ENCODE results near the gene RBM27. TPM values are rescaled to one million over a fixed set of nuclear protein-coding genes. Genes with fewer than 3 reads are reported as not detected.
"Not testable (repeated sequence)": the region's sequence is repeated elsewhere in the genome, so short reads cannot be mapped to it uniquely, and the experiment has no call there.

The RBM27 gene
- polyA plus RNA-seq (2013, experiment 1 of 2): 21.6 TPM
- 23.5 TPM for polyA plus RNA-seq (2013, experiment 2 of 2)

GRCh38 chr5:146203011-146203871 lies at the start of gene RBM27:
Gene RBM27, plus strand, starts transcription at chr5:146203605. Its CDS starts 161 bp downstream, at chr5:146203766.
- Histone ChIP-seq H3K9ac (ENCODE audit: low read depth, low read length) (peak within 1 kb of the TSS; percentile 81), H3K27ac (ENCODE audit: low read depth, low read length) (peak within 1 kb of the TSS; percentile 88), H3K9me3 (ENCODE audit: insufficient read depth, low read depth, low read length) (no peaks in the 10 kb centered on the region), H3K4me3 (ENCODE audit: low read length) (peak within 1 kb of the TSS; percentile 98), H3K27me3 (ENCODE audit: insufficient read depth, low read length) (no peaks in the 10 kb centered on the region), H3K36me3 (ENCODE audit: insufficient read depth, low read length) (no peaks in the 10 kb centered on the region), H3K4me1 (ENCODE audit: insufficient read depth, low read length) (peaks cover 15% of the 10 kb centered on the region)
- under 1% methylated on average over 48 of the region's 48 CpGs for WGBS

DNA sequence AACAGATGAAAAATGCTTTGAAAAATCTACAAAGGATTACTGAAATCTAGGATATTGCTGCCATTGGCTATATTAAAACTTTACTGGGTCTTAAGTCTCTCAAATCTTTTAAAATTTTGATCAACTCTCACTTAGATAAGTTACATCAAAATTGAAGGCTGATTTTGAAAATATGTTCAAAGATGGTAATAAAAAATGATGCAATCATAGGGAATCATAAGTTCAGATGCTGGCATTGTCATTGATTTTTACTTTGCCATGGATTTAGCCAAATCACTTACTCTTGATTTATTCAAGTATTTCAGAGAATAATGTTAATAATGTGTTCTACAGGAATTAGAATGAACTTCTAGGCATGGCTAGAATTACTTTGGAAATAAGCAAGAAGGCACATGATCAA lies 45.1 kb upstream of the RBM27 start:
- Histone ChIP-seq H3K36me3 (ENCODE audit: insufficient read depth, low read length) (peaks cover 100% of the 10 kb centered on the region), H3K9ac (ENCODE audit: low read depth, low read length) (no peak overlapping the region)

DNA sequence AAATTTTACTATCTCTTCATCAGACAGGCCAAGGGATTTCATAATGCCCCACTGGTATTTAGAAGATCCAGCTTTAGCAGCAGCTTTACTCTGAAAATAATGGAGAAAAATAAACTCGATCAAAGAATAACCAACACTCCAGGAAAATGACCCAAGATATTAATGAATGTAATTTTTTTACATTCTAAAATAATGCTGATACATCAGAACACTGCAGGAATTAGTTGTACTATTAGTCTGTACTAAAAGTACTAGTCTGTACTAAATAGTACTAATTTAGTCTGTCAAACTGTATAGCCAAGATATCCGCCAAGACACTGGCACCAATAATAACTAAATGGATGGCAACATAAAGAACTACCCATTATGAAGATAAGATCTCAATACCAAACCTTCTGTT lies 39.0 kb upstream of the RBM27 start:
- H3K27ac ChIP-seq (ENCODE audit: low read depth, low read length): no peak overlapping the region
- H3K27me3 ChIP-seq (ENCODE audit: insufficient read depth, low read length): no peaks in the 10 kb centered on the region
- WGBS: 96% methylated on average over 1 of the region's 2 CpGs
- no peak overlapping the region for H3K9ac ChIP-seq (ENCODE audit: low read depth, low read length)
- no peak overlapping the region for H3K4me3 ChIP-seq (ENCODE audit: low read length)
- peaks cover 97% of the 10 kb centered on the region for H3K36me3 ChIP-seq (ENCODE audit: insufficient read depth, low read length)
- H3K9me3 ChIP-seq (ENCODE audit: insufficient read depth, low read depth, low read length): no peaks in the 10 kb centered on the region
- H3K4me1 ChIP-seq (ENCODE audit: insufficient read depth, low read length): no peaks in the 10 kb centered on the region

More for the DNA sequence above, 45.1 kb upstream of the RBM27 start:
- no peaks in the 10 kb centered on the region for H3K27me3 ChIP-seq (ENCODE audit: insufficient read depth, low read length)
- H3K27ac ChIP-seq (ENCODE audit: low read depth, low read length): no peak overlapping the region
- no peaks in the 10 kb centered on the region for H3K4me1 ChIP-seq (ENCODE audit: insufficient read depth, low read length)
- no peaks in the 10 kb centered on the region for H3K9me3 ChIP-seq (ENCODE audit: insufficient read depth, low read depth, low read length)
- H3K4me3 ChIP-seq (ENCODE audit: low read length): no peak overlapping the region

DNA sequence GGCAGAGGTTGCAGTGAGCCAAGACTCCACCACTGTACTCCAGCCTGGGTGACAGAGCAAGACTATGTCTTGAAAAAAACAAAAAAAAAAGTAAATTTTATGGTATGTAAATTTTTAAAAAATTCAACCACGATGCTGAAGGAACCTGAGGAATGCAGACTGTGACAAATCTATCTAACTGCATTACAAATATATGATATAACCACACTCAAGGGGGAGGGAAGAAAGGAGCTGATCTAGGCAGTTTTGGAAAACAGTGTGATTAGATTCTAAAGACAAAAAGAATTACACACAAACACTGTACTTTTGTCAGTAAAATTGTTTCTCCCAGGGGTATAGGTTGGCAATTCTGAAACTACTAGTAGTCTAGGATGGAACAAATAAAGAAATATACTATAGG lies 37.9 kb upstream of the RBM27 start:
- Histone ChIP-seq H3K4me1 (ENCODE audit: insufficient read depth, low read length) (no peaks in the 10 kb centered on the region), H3K27ac (ENCODE audit: low read depth, low read length) (no peak overlapping the region), H3K4me3 (ENCODE audit: low read length) (no peak overlapping the region), H3K9me3 (ENCODE audit: insufficient read depth, low read depth, low read length) (no peaks in the 10 kb centered on the region), H3K27me3 (ENCODE audit: insufficient read depth, low read length) (no peaks in the 10 kb centered on the region), H3K36me3 (ENCODE audit: insufficient read depth, low read length) (peaks cover 97% of the 10 kb centered on the region), H3K9ac (ENCODE audit: low read depth, low read length) (no peak overlapping the region)
- WGBS: no CpG with 5 or more reads among the region's 1 CpG

- Histone ChIP-seq H3K36me3 (ENCODE audit: insufficient read depth, low read length) (peaks cover 97% of the 10 kb centered on the region), H3K4me3 (ENCODE audit: low read length) (no peak overlapping the region), H3K27me3 (ENCODE audit: insufficient read depth, low read length) (no peaks in the 10 kb centered on the region), H3K4me1 (ENCODE audit: insufficient read depth, low read length) (no peaks in the 10 kb centered on the region), H3K9ac (ENCODE audit: low read depth, low read length) (no peak overlapping the region), H3K27ac (ENCODE audit: low read depth, low read length) (no peak overlapping the region), H3K9me3 (ENCODE audit: insufficient read depth, low read depth, low read length) (no peaks in the 10 kb centered on the region)
- 83% methylated on average over 1 of the region's 1 CpG for WGBS
Observed at GRCh38 chr5:146165903-146166302, 37.5 kb upstream of the RBM27 start.

GRCh38 chr5:146169076-146169475 lies 34.3 kb upstream of the RBM27 start:
- no peak overlapping the region for H3K27ac ChIP-seq (ENCODE audit: low read depth, low read length)
- H3K9ac ChIP-seq (ENCODE audit: low read depth, low read length): no peak overlapping the region
- no peaks in the 10 kb centered on the region for H3K9me3 ChIP-seq (ENCODE audit: insufficient read depth, low read depth, low read length)
- H3K27me3 ChIP-seq (ENCODE audit: insufficient read depth, low read length): no peaks in the 10 kb centered on the region
- peaks cover 97% of the 10 kb centered on the region for H3K36me3 ChIP-seq (ENCODE audit: insufficient read depth, low read length)
- no peak overlapping the region for H3K4me3 ChIP-seq (ENCODE audit: low read length)
- H3K4me1 ChIP-seq (ENCODE audit: insufficient read depth, low read length): no peaks in the 10 kb centered on the region

DNA sequence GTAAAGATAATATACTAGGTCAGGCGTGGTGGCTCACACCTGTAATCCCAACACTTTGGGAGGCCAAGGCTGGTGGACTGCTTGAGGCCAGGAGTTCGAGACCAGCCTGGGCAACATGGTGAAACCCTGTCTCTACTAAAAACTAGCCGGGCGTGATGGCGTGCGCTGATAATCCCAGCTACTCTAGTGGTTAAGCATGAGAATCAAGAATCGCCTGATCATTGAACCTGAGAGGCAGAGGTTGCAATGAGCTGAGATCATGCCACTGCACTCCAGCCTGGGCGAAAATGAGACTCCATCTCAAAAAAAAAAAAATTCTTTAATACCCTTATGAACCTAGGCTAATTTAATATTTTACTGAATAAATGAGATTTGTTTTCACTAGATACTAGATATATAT lies 30.4 kb upstream of the RBM27 start:
- not testable (repeated sequence) for H3K9me3 ChIP-seq (ENCODE audit: insufficient read depth, low read depth, low read length); H3K4me1 ChIP-seq (ENCODE audit: insufficient read depth, low read length); H3K9ac ChIP-seq (ENCODE audit: low read depth, low read length); H3K27me3 ChIP-seq (ENCODE audit: insufficient read depth, low read length); H3K4me3 ChIP-seq (ENCODE audit: low read length); H3K27ac ChIP-seq (ENCODE audit: low read depth, low read length)
- 96% methylated on average over 8 of the region's 8 CpGs for WGBS
- peaks cover 90% of the 10 kb centered on the region for H3K36me3 ChIP-seq (ENCODE audit: insufficient read depth, low read length)

GRCh38 chr5:146173597-146173996 lies 29.8 kb upstream of the RBM27 start:
- no peaks in the 10 kb centered on the region for H3K27me3 ChIP-seq (ENCODE audit: insufficient read depth, low read length)
- 96% methylated on average over 3 of the region's 3 CpGs for WGBS

GRCh38 chr5:146176805-146177204 lies 26.6 kb upstream of the RBM27 start:
- 93% methylated on average over 3 of the region's 5 CpGs for WGBS
- H3K27me3 ChIP-seq (ENCODE audit: insufficient read depth, low read length): no peaks in the 10 kb centered on the region
- no peak overlapping the region for H3K4me3 ChIP-seq (ENCODE audit: low read length)
- peaks cover 71% of the 10 kb centered on the region for H3K36me3 ChIP-seq (ENCODE audit: insufficient read depth, low read length)
- H3K27ac ChIP-seq (ENCODE audit: low read depth, low read length): no peak overlapping the region
- no peaks in the 10 kb centered on the region for H3K9me3 ChIP-seq (ENCODE audit: insufficient read depth, low read depth, low read length)
- H3K9ac ChIP-seq (ENCODE audit: low read depth, low read length): no peak overlapping the region
- H3K4me1 ChIP-seq (ENCODE audit: insufficient read depth, low read length): no peaks in the 10 kb centered on the region

More at GRCh38 chr5:146173597-146173996, 29.8 kb upstream of the RBM27 start:
- no peaks in the 10 kb centered on the region for H3K4me1 ChIP-seq (ENCODE audit: insufficient read depth, low read length)
- H3K9ac ChIP-seq (ENCODE audit: low read depth, low read length): no peak overlapping the region
- no peak overlapping the region for H3K27ac ChIP-seq (ENCODE audit: low read depth, low read length)
- H3K9me3 ChIP-seq (ENCODE audit: insufficient read depth, low read depth, low read length): no peaks in the 10 kb centered on the region
- peaks cover 86% of the 10 kb centered on the region for H3K36me3 ChIP-seq (ENCODE audit: insufficient read depth, low read length)
- no peak overlapping the region for H3K4me3 ChIP-seq (ENCODE audit: low read length)

- Histone ChIP-seq H3K4me3 (ENCODE audit: low read length) (no peak overlapping the region), H3K4me1 (ENCODE audit: insufficient read depth, low read length) (no peaks in the 10 kb centered on the region), H3K27me3 (ENCODE audit: insufficient read depth, low read length) (no peaks in the 10 kb centered on the region), H3K36me3 (ENCODE audit: insufficient read depth, low read length) (peaks cover 45% of the 10 kb centered on the region), H3K27ac (ENCODE audit: low read depth, low read length) (no peak overlapping the region), H3K9me3 (ENCODE audit: insufficient read depth, low read depth, low read length) (no peaks in the 10 kb centered on the region), H3K9ac (ENCODE audit: low read depth, low read length) (no peak overlapping the region)
- WGBS: 96% methylated on average over 1 of the region's 1 CpG
Observed at GRCh38 chr5:146179696-146180095, 23.7 kb upstream of the RBM27 start.

GRCh38 chr5:146183403-146183802 lies 20.0 kb upstream of the RBM27 start:
- not testable (repeated sequence) for H3K27ac ChIP-seq (ENCODE audit: low read depth, low read length); H3K27me3 ChIP-seq (ENCODE audit: insufficient read depth, low read length); H3K4me1 ChIP-seq (ENCODE audit: insufficient read depth, low read length); H3K9me3 ChIP-seq (ENCODE audit: insufficient read depth, low read depth, low read length)
- peak overlapping the region; percentile 93 for H3K4me3 ChIP-seq (ENCODE audit: low read length)
- H3K36me3 ChIP-seq (ENCODE audit: insufficient read depth, low read length): peaks cover 17% of the 10 kb centered on the region
- WGBS: 95% methylated on average over 21 of the region's 21 CpGs
- H3K9ac ChIP-seq (ENCODE audit: low read depth, low read length): peak overlapping the region; percentile 64
